ENCODE results near the gene ARL16.

ARL16 gene

DNA sequence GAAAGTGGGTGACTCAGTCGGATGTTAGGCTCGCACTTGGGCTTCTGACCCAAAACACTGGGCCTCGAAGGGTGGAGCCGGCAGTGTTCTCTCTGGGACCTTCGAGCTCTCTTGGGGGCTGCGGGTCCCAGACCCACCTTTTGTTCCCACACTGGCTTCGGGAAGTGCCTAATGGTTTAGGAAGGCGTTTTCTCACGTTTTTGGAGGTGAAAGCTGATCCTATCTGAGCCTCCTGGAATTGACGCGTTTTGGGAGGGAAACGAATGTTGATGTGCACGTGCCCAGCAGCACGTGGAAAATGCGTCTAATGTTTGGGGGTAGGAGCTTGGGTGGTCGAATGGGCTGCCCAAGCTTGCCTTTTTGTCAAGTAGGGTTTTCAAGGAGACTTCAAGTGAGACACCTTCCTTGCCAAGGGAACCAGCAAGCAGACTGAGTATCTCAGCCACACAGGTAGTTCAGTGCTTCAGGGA lies 880 bp upstream of the ARL16 start:
- no peaks in the 10 kb centered on the region for H3K9me3 ChIP-seq (ENCODE audit: control insufficient read depth, low read length)
- H3K36me3 ChIP-seq (ENCODE audit: control insufficient read depth, insufficient read depth, low read length) = no peaks in the 10 kb centered on the region
- peak overlapping the region; percentile 86 for H2AFZ ChIP-seq
- peaks cover 55% of the 10 kb centered on the region for H3K79me2 ChIP-seq
- no peaks in the 10 kb centered on the region for H3K27me3 ChIP-seq (ENCODE audit: control insufficient read depth, insufficient read depth, low read length)
- H3K4me1 ChIP-seq = peaks cover 11% of the 10 kb centered on the region
- TF ChIP-seq, protein P1, sequence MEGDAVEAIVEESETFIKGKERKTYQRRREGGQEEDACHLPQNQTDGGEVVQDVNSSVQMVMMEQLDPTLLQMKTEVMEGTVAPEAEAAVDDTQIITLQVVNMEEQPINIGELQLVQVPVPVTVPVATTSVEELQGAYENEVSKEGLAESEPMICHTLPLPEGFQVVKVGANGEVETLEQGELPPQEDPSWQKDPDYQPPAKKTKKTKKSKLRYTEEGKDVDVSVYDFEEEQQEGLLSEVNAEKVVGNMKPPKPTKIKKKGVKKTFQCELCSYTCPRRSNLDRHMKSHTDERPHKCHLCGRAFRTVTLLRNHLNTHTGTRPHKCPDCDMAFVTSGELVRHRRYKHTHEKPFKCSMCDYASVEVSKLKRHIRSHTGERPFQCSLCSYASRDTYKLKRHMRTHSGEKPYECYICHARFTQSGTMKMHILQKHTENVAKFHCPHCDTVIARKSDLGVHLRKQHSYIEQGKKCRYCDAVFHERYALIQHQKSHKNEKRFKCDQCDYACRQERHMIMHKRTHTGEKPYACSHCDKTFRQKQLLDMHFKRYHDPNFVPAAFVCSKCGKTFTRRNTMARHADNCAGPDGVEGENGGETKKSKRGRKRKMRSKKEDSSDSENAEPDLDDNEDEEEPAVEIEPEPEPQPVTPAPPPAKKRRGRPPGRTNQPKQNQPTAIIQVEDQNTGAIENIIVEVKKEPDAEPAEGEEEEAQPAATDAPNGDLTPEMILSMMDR (IDR thresholded peaks at IDR 0.05) = no peak
- peak overlapping the region; percentile 88 for H3K4me2 ChIP-seq (ENCODE audit: low read length)
- H3K9ac ChIP-seq = peak overlapping the region; percentile 3
- H3K4me3 ChIP-seq (ENCODE audit: low read depth, low read length) = peak overlapping the region; percentile 72
- no peak overlapping the region for H3K27ac ChIP-seq

- H3K36me3 ChIP-seq (ENCODE audit: control insufficient read depth, insufficient read depth, low read length) = no peaks in the 10 kb centered on the region
Measured at GRCh38 chr17:81683208-81683583, 401 bp downstream of the ARL16 start.

DNA sequence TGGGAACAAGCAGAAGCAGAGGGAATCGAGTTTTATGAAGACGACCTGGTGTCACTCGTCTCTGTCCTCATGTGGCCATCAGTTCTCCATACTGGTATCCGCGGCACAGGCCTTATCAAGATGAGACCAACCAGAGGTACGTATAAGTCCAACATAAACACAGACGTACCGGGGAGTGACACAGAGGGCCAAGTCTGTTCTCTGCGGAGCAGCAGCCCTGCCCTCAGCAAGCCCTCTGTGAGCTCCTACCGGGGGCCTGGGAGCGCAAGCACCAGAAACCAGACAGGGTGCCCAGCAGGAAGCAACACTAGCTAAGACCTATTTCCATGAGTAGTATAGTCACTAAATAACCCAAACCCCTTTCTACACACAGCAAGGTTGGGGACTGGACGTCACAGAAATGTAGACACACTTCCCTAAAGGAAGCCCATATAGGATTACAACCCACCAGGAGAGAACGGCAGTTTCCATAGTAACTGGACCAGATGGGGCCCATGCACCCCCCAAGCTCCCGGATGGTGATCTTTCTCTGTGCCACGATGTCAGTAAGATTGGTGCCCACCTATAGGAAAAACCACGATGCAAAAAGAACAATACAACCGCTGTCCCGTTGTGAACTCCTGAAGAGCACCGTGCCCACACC lies 911 bp downstream of the ARL16 start:
- Histone ChIP-seq H3K36me3 (ENCODE audit: control insufficient read depth, insufficient read depth, low read length) (no peaks in the 10 kb centered on the region), H3K9me3 (ENCODE audit: control insufficient read depth, low read length) (no peaks in the 10 kb centered on the region), H3K27me3 (ENCODE audit: control insufficient read depth, insufficient read depth, low read length) (no peaks in the 10 kb centered on the region), H3K4me2 (ENCODE audit: low read length) (peak overlapping the region; percentile 77), H3K4me3 (ENCODE audit: low read depth, low read length) (peak overlapping the region; percentile 94), H3K9ac (no peak overlapping the region), H2AFZ (peak overlapping the region; percentile 86), H3K4me1 (peaks cover 11% of the 10 kb centered on the region), H3K27ac (no peak overlapping the region), H3K79me2 (peaks cover 41% of the 10 kb centered on the region)
- TF ChIP-seq, protein P1 (IDR thresholded peaks at IDR 0.05) = no peak

More at GRCh38 chr17:81683208-81683583, 401 bp downstream of the ARL16 start:
- H3K9me3 ChIP-seq (ENCODE audit: control insufficient read depth, low read length) = no peaks in the 10 kb centered on the region
- H3K27me3 ChIP-seq (ENCODE audit: control insufficient read depth, insufficient read depth, low read length) = no peaks in the 10 kb centered on the region
- TF ChIP-seq, protein P1 (IDR thresholded peaks at IDR 0.05) = no peak
- H2AFZ ChIP-seq = peak overlapping the region; percentile 86
- peak overlapping the region; percentile 94 for H3K4me3 ChIP-seq (ENCODE audit: low read depth, low read length)
- peak overlapping the region; percentile 77 for H3K4me2 ChIP-seq (ENCODE audit: low read length)
- H3K79me2 ChIP-seq = peaks cover 46% of the 10 kb centered on the region
- H3K27ac ChIP-seq = peak overlapping the region; percentile 63
- H3K9ac ChIP-seq = peak overlapping the region; percentile 58
- H3K4me1 ChIP-seq = peaks cover 11% of the 10 kb centered on the region

DNA sequence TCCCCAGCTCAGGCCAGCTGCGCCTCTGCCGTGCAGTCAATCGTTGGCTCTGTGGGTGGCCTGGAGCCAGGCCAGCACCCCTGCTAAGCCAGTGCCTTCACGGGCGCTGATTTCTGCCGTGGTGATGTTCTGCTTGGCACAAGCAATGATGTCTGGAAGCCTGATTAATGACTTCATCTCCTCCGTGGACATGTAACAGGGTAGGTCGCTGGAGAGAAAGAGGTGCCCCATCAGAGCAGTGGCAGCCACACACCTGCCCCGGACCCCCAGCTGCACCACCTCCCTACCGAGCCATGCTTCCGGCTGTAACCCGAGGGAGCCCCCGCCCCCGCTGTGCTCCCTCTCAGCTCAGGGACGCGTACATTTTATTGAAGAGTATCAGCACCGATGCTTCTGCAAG lies 1.9 kb downstream of the ARL16 start:
- Histone ChIP-seq H3K9ac (no peak overlapping the region), H3K36me3 (ENCODE audit: control insufficient read depth, insufficient read depth, low read length) (no peaks in the 10 kb centered on the region), H3K9me3 (ENCODE audit: control insufficient read depth, low read length) (no peaks in the 10 kb centered on the region), H3K4me2 (ENCODE audit: low read length) (no peak overlapping the region), H2AFZ (no peak overlapping the region), H3K79me2 (peaks cover 31% of the 10 kb centered on the region), H3K27me3 (ENCODE audit: control insufficient read depth, insufficient read depth, low read length) (no peaks in the 10 kb centered on the region), H3K4me3 (ENCODE audit: low read depth, low read length) (no peak overlapping the region), H3K27ac (no peak overlapping the region), H3K4me1 (peaks cover 11% of the 10 kb centered on the region)
- TF ChIP-seq, protein P1 (IDR thresholded peaks at IDR 0.05) = no peak

DNA sequence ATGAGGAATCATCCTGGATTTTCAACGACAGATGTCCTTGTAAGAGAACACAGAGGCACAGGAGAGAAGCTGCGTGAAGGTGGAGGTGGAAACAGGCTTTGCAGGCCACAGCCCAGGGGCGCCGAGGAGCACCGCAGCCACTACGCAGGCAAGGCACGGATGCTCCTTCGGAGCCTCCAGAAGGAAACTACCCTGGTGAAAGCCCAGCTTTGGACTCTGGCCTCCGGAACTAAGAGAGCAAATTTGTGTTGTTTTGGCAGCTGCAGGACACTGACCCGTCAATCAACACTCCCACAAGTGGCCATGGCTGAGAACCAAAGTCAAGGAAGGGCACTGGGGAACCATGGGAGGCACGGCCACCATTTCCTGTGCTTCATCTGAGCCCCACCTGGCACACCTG lies 3.4 kb downstream of the ARL16 start:
- Histone ChIP-seq H3K36me3 (ENCODE audit: control insufficient read depth, insufficient read depth, low read length) (no peaks in the 10 kb centered on the region), H3K9me3 (ENCODE audit: control insufficient read depth, low read length) (no peaks in the 10 kb centered on the region), H2AFZ (no peak overlapping the region), H3K27ac (no peak overlapping the region), H3K4me3 (ENCODE audit: low read depth, low read length) (no peak overlapping the region), H3K9ac (no peak overlapping the region), H3K4me2 (ENCODE audit: low read length) (no peak overlapping the region), H3K4me1 (peaks cover 7% of the 10 kb centered on the region), H3K27me3 (ENCODE audit: control insufficient read depth, insufficient read depth, low read length) (no peaks in the 10 kb centered on the region), H3K79me2 (peaks cover 18% of the 10 kb centered on the region)
- TF ChIP-seq, protein P1 (IDR thresholded peaks at IDR 0.05) = no peak

All from parathyroid adenoma (tissue), 2 donors.